A673 (cell line): ENCODE results near the gene PEPD. TPM values are rescaled to one million over a fixed set of nuclear protein-coding genes. Genes with fewer than 3 reads are reported as not detected.

Source experiments
- BruUV-seq: library from RNA; stranded (reverse); fragments of 400-500 nt; replicated peaks from 2 replicates; lab custom pipeline; 2021; lab: Mats Ljungman, UMichigan
- CTCF ChIA-PET: fragments of 300-600 bp; sonication (Branson Sonifier 250); formaldehyde crosslinking; loops from one replicate; lab custom pipeline; 2022; ENCODE audit warnings: antibody characterized with exemption; lab: Charles Lee
- POLR2A ChIA-PET: fragments of 300-600 bp; sonication (Branson Sonifier 250); formaldehyde crosslinking; loops from one replicate; lab custom pipeline; 2022; ENCODE audit warnings: antibody characterized with exemption; ENCODE audit not compliant: low non-redundant PET; lab: Charles Lee
- DNase-seq: peaks from one replicate; pipeline ENCODE4 v3.0.0-alpha.2; 2015; ENCODE audit warnings: low spot score
- H3K27ac ChIP-seq: fragments of 200-600 bp; sonication (generic); 2 replicates; pipeline ENCODE4 v1.5.1; 2016; ENCODE audit warnings: mixed run types, low read depth, mild to moderate bottlenecking, mixed read lengths, antibody characterized with exemption, low read length; ENCODE audit not compliant: poor library complexity, severe bottlenecking
- H3K27me3 ChIP-seq: fragments of 200-600 bp; sonication (generic); replicated peaks from 2 replicates; pipeline ENCODE4 v1.6.1; 2017; ENCODE audit warnings: mixed run types, low read depth, mild to moderate bottlenecking, mixed read lengths, antibody characterized with exemption, low read length; ENCODE audit not compliant: insufficient read depth, poor library complexity
- H3K36me3 ChIP-seq: fragments of 200-600 bp; sonication (generic); 2 replicates; pipeline ENCODE4 v1.6.1; 2016; ENCODE audit warnings: mixed run types, mild to moderate bottlenecking, mixed read lengths, antibody characterized with exemption, low read length; ENCODE audit not compliant: insufficient read depth, poor library complexity, severe bottlenecking
- H3K4me1 ChIP-seq: fragments of 200-600 bp; sonication (generic); 2 replicates; pipeline ENCODE4 v1.6.1; 2017; ENCODE audit warnings: mixed run types, mild to moderate bottlenecking, mixed read lengths, antibody characterized with exemption, low read length; ENCODE audit not compliant: insufficient read depth, poor library complexity, severe bottlenecking
- H3K4me3 ChIP-seq: fragments of 200-600 bp; sonication (generic); 2 replicates; pipeline ENCODE4 v1.5.1; 2016; ENCODE audit warnings: low read depth, mixed run types, mild to moderate bottlenecking, mixed read lengths, low read length; ENCODE audit not compliant: poor library complexity, severe bottlenecking
- H3K9me3 ChIP-seq: fragments of 200-600 bp; sonication (generic); 2 replicates; pipeline ENCODE4 v1.6.1; 2016; ENCODE audit warnings: mixed run types, low read depth, mild to moderate bottlenecking, mixed read lengths, antibody characterized with exemption, low read length; ENCODE audit not compliant: poor library complexity, severe bottlenecking
- CTCF ChIP-seq: fragments of 300-800, 200-600 bp; sonication (generic); conservative IDR thresholded peaks from 2 replicates; pipeline ENCODE4 v1.5.1; 2017; ENCODE audit warnings: low read depth, mild to moderate bottlenecking, antibody characterized with exemption, low read length, moderate library complexity, mixed read lengths
- EZH2 ChIP-seq: fragments of 200-600 bp; sonication (generic); IDR thresholded peaks from 2 replicates; pipeline ENCODE4 v1.6.1; 2017; ENCODE audit warnings: borderline replicate concordance, low read depth, mild to moderate bottlenecking, mixed read lengths, antibody characterized with exemption, low read length; ENCODE audit not compliant: poor library complexity, severe bottlenecking
- intact Hi-C: fragments of 100-400 bp; cut with micrococcal nuclease; formaldehyde crosslinking; loops from one replicate; pipeline ENCODE4 v1.10.0; 2022; ENCODE audit not compliant: unreplicated experiment
- total RNA-seq: library from RNA; stranded (reverse); gene quantifications from 2 replicates; pipeline ENCODE4 v1.2.3, GENCODE V29; 2021

The PEPD gene
- total RNA-seq, 1 experiment from 2014 or later = 82.2 TPM

GRCh38 chr19:33418871-33419787 is 102.5 kb downstream of the PEPD start:
- no peaks in the 10 kb centered on the region for H3K36me3 ChIP-seq
- H3K4me1 ChIP-seq = no peaks in the 10 kb centered on the region
- no peaks in the 10 kb centered on the region for H3K27me3 ChIP-seq
- POLR2A ChIA-PET = no interaction called here
- intact Hi-C loops = no loop called here
- no TSS peak for BruUV-seq
- H3K27ac ChIP-seq = no peak overlapping the region
- no peak for TF ChIP-seq EZH2
- no peak for TF ChIP-seq CTCF
- CTCF ChIA-PET = interaction anchor here (0.8 kb wide), 1 partner anchor 12 kb away, joined by 3 read pairs; no protein-coding TSS in a partner anchor
- DNase-seq = no peak
- H3K9me3 ChIP-seq = no peaks in the 10 kb centered on the region
- no peak overlapping the region for H3K4me3 ChIP-seq

- intact Hi-C loops = no loop called here
- H3K9me3 ChIP-seq = no peaks in the 10 kb centered on the region
- DNase-seq = no peak
- H3K27ac ChIP-seq = no peak overlapping the region
- no peaks in the 10 kb centered on the region for H3K27me3 ChIP-seq
- no TSS peak for BruUV-seq
- TF ChIP-seq CTCF = no peak
- TF ChIP-seq EZH2 = no peak
- no peaks in the 10 kb centered on the region for H3K36me3 ChIP-seq
- no peaks in the 10 kb centered on the region for H3K4me1 ChIP-seq
- H3K4me3 ChIP-seq = no peak overlapping the region
- POLR2A ChIA-PET = no interaction called here
- CTCF ChIA-PET = interaction anchor here (0.8 kb wide), 1 partner anchor 12 kb away, joined by 3 read pairs; no protein-coding TSS in a partner anchor
Measured at GRCh38 chr19:33418461-33418860, 103.1 kb downstream of the PEPD start.

GRCh38 chr19:33417751-33418150 is 103.8 kb downstream of the PEPD start:
- BruUV-seq = no TSS peak
- Histone ChIP-seq H3K9me3 (no peaks in the 10 kb centered on the region), H3K27me3 (no peaks in the 10 kb centered on the region), H3K4me3 (no peak overlapping the region), H3K27ac (no peak overlapping the region), H3K4me1 (no peaks in the 10 kb centered on the region), H3K36me3 (no peaks in the 10 kb centered on the region)
- no peak for DNase-seq
- TF ChIP-seq CTCF (no peak), EZH2 (no peak)
- intact Hi-C loops = no loop called here
- POLR2A ChIA-PET = no interaction called here
- CTCF ChIA-PET = no interaction called here
